ENCODE measurements around the gene NCKAP5. TPM values are rescaled to one million over a fixed set of nuclear protein-coding genes. Genes with fewer than 3 reads are reported as not detected.

NCKAP5 gene
- polyA plus RNA-seq, 1 experiment: 16.6 TPM

DNA sequence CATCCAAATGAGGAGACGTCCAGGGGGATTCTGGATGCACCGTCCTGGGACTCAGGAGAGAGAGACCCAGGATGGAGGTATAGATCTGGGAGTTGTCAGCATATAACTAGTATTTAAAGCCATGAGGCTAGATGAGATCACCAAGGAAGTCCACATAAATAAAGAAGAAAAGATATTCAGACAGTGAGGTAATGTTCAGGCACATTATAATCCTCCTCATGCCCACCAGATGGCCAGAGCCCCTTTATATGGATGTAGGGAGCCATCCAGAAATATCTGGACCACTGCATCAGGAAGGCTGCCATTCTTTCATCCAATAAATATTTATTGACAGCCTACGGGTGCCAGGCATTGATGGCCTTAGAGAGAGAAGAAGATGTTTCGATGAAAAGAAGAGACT is 21.2 kb upstream of the NCKAP5 start:
- TF ChIP-seq CTCF (IDR thresholded peaks at IDR 0.05; ENCODE audit: low read depth, low read length): 0 out of 2 replicates have a peak, but pooled peaks have one; percentile 9
- no peak overlapping the region for H3K27ac ChIP-seq (ENCODE audit: low read depth, low read length)
- DNase-seq (ENCODE audit: low read depth, low spot score): no peak
- H3K27me3 ChIP-seq (ENCODE audit: control insufficient read depth, insufficient read depth, low read length): no peaks in the 10 kb centered on the region
- ChIA-PET POLR2A (no interaction called here), CTCF (no interaction called here)
- no peak overlapping the region for H3K4me3 ChIP-seq (ENCODE audit: low read depth, low read length)
- no peaks in the 10 kb centered on the region for H3K9me3 ChIP-seq (ENCODE audit: control insufficient read depth, insufficient read depth, low read length)

GRCh38 chr2:133588144-133588543 is 19.9 kb upstream of the NCKAP5 start:
- DNase-seq (ENCODE audit: low read depth, low spot score): no peak
- H3K9me3 ChIP-seq (ENCODE audit: control insufficient read depth, insufficient read depth, low read length): no peaks in the 10 kb centered on the region
- no peaks in the 10 kb centered on the region for H3K27me3 ChIP-seq (ENCODE audit: control insufficient read depth, insufficient read depth, low read length)
- no peak overlapping the region for H3K27ac ChIP-seq (ENCODE audit: low read depth, low read length)
- ChIA-PET CTCF (no interaction called here), POLR2A (no interaction called here)
- TF ChIP-seq CTCF (IDR thresholded peaks at IDR 0.05; ENCODE audit: low read depth, low read length): no peak
- H3K4me3 ChIP-seq (ENCODE audit: low read depth, low read length): no peak overlapping the region

- H3K27me3 ChIP-seq (ENCODE audit: control insufficient read depth, insufficient read depth, low read length): no peaks in the 10 kb centered on the region
- ChIA-PET CTCF (no interaction called here), POLR2A (no interaction called here)
- no peak for TF ChIP-seq CTCF (IDR thresholded peaks at IDR 0.05; ENCODE audit: low read depth, low read length)
- no peak overlapping the region for H3K27ac ChIP-seq (ENCODE audit: low read depth, low read length)
- H3K9me3 ChIP-seq (ENCODE audit: control insufficient read depth, insufficient read depth, low read length): no peaks in the 10 kb centered on the region
- no peak for DNase-seq (ENCODE audit: low read depth, low spot score)
- no peak overlapping the region for H3K4me3 ChIP-seq (ENCODE audit: low read depth, low read length)
These were observed 18.7 kb upstream of the NCKAP5 start for GRCh38 chr2:133586978-133587377.

DNA sequence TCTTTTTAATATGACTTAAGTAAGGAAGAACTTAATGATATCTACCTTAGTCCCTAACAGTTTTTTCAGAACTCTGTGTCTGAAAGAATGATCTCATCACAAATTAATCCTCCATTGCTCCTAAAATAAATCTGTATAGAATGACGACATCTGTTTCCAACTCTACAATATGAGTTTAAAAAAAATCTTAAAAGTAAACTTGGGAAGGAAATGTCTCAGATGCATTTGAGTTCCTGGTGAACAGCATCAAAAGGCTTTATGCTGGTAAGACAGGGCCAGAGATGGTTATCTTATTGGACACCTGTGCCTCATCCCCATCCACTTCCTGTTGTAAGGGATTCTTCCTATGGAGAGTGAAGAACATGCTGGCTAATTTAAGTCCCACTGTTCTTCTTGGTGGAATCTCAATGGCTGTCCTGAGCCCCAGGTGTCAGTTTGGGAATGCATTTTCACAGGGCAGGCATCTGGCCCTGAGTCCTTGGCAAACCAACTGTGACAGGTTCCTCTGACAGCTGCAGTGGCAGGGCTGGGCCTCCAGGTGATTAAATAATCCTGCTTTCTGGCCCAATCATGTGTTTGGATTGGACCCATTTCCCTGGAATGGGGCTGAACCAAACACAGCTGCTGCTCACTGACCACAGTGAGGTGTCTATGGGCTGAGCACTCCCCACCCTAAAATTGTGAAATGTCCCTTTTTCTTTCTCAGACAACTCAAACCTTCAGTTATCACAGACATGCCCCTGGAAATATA is 12.9 kb upstream of the NCKAP5 start:
- H3K4me3 ChIP-seq (ENCODE audit: low read depth, low read length): no peak overlapping the region
- H3K27me3 ChIP-seq (ENCODE audit: control insufficient read depth, insufficient read depth, low read length): no peaks in the 10 kb centered on the region
- peak overlapping the region; percentile 32 for H3K27ac ChIP-seq (ENCODE audit: low read depth, low read length)
- CTCF ChIA-PET: interaction anchor here (0.6 to 2.8 kb wide), 6 partner anchors 13 to 318 kb away, joined by 3 to 13 read pairs (median 6); partner anchors contain the start of gene NCKAP5
- H3K9me3 ChIP-seq (ENCODE audit: control insufficient read depth, insufficient read depth, low read length): no peaks in the 10 kb centered on the region
- POLR2A ChIA-PET: interaction anchor here (0.6 kb wide), 1 partner anchor 174 kb away, joined by 4 read pairs; no protein-coding TSS in a partner anchor
- peak; percentile 36 for DNase-seq (ENCODE audit: low read depth, low spot score)
- TF ChIP-seq CTCF (IDR thresholded peaks at IDR 0.05; ENCODE audit: low read depth, low read length): no peak

DNA sequence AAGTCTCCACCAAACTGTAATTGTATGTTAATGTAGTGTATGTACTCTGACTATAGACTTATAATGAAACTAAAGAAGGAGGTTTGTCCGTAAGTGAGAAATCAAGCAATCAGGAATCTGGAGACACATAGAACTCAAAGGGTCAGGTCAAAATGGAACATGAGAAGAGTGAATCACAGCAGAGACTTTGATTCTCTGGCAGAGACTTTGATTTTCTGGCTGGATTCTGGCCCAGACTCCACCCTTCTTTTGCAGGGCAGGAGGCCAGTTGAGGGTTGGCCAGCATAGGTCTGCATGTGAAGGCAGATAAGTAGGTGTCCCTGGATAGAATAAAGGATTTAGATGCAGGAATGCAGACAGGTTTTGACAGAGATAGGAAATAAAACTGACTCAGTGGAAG is 11.0 kb upstream of the NCKAP5 start:
- ChIA-PET POLR2A (no interaction called here), CTCF (interaction anchor here (0.9 to 2.8 kb wide), 3 partner anchors 18 to 265 kb away, joined by 4 to 10 read pairs (median 4); no protein-coding TSS in a partner anchor)
- TF ChIP-seq CTCF (IDR thresholded peaks at IDR 0.05; ENCODE audit: low read depth, low read length): no peak
- no peak overlapping the region for H3K4me3 ChIP-seq (ENCODE audit: low read depth, low read length)
- H3K9me3 ChIP-seq (ENCODE audit: control insufficient read depth, insufficient read depth, low read length): no peaks in the 10 kb centered on the region
- H3K27me3 ChIP-seq (ENCODE audit: control insufficient read depth, insufficient read depth, low read length): no peaks in the 10 kb centered on the region
- peak; percentile 27 for DNase-seq (ENCODE audit: low read depth, low spot score)
- H3K27ac ChIP-seq (ENCODE audit: low read depth, low read length): no peak overlapping the region

Measured in AG04450 (cell line).